ENCODE data around the gene HNRNPR.

HNRNPR gene

GRCh38 chr1:23387494-23387893 lies 43.4 kb upstream of the HNRNPR start:
- TF ChIP-seq LEF1 (IDR thresholded peaks at IDR 0.05; ENCODE audit: borderline replicate concordance) = no peak
- TF ChIP-seq HDGF (IDR thresholded peaks at IDR 0.05; ENCODE audit: borderline replicate concordance) = no peak
- no peak for TF ChIP-seq FOXK2 (IDR thresholded peaks at IDR 0.05)
- TF ChIP-seq ZNF384 (IDR thresholded peaks at IDR 0.05) = no peak
- TF ChIP-seq FOXA1 (IDR thresholded peaks at IDR 0.05) = no peak
- TF ChIP-seq SP1 (IDR thresholded peaks at IDR 0.05) = no peak
- no peak for TF ChIP-seq NFRKB (IDR thresholded peaks at IDR 0.05)
- no peak for TF ChIP-seq BHLHE40 (IDR thresholded peaks at IDR 0.05; ENCODE audit: borderline replicate concordance)
- TF ChIP-seq ARNT (IDR thresholded peaks at IDR 0.05) = no peak
- no peak for TF ChIP-seq CTBP1 (IDR thresholded peaks at IDR 0.05; ENCODE audit: borderline replicate concordance)
- no peak for TF ChIP-seq FOXM1 (IDR thresholded peaks at IDR 0.05; ENCODE audit: borderline replicate concordance)
- POLR2A ChIA-PET = no interaction called here
- DNase-seq (ENCODE audit: extremely low spot score) = no peak
- CTCF ChIA-PET = no interaction called here

GRCh38 chr1:23385119-23385621 lies 41.1 kb upstream of the HNRNPR start:
- TF ChIP-seq FOXA1 (IDR thresholded peaks at IDR 0.05) (no peak), TARDBP (IDR thresholded peaks at IDR 0.05) (no peak), BHLHE40 (IDR thresholded peaks at IDR 0.05; ENCODE audit: borderline replicate concordance) (no peak), PKNOX1 (IDR thresholded peaks at IDR 0.05) (no peak), CTBP1 (IDR thresholded peaks at IDR 0.05; ENCODE audit: borderline replicate concordance) (no peak), ELF4 (IDR thresholded peaks at IDR 0.05) (no peak), ZNF384 (IDR thresholded peaks at IDR 0.05) (no peak), SP1 (IDR thresholded peaks at IDR 0.05) (no peak), SUZ12 (IDR thresholded peaks at IDR 0.05) (no peak), FOXM1 (IDR thresholded peaks at IDR 0.05; ENCODE audit: borderline replicate concordance) (no peak), NFRKB (IDR thresholded peaks at IDR 0.05) (no peak), FOXK2 (IDR thresholded peaks at IDR 0.05) (no peak), L3MBTL2 (conservative IDR thresholded peaks at IDR 0.05) (no peak), HDGF (IDR thresholded peaks at IDR 0.05; ENCODE audit: borderline replicate concordance) (no peak), ARNT (IDR thresholded peaks at IDR 0.05) (no peak), LEF1 (IDR thresholded peaks at IDR 0.05; ENCODE audit: borderline replicate concordance) (no peak)
- CTCF ChIA-PET = interaction anchor here (1.0 kb wide), 1 partner anchor 19 kb away, joined by 5 read pairs; no protein-coding TSS in a partner anchor
- no peak for DNase-seq (ENCODE audit: extremely low spot score)
- POLR2A ChIA-PET = no interaction called here

GRCh38 chr1:23384312-23385058 lies 40.4 kb upstream of the HNRNPR start:
- ChIA-PET CTCF (interaction anchor here (1.0 kb wide), 1 partner anchor 19 kb away, joined by 5 read pairs; no protein-coding TSS in a partner anchor), POLR2A (no interaction called here)
- TF ChIP-seq FOXM1 (IDR thresholded peaks at IDR 0.05; ENCODE audit: borderline replicate concordance) (no peak), ZNF384 (IDR thresholded peaks at IDR 0.05) (no peak), FOXK2 (IDR thresholded peaks at IDR 0.05) (no peak), SUZ12 (IDR thresholded peaks at IDR 0.05) (no peak), HDGF (IDR thresholded peaks at IDR 0.05; ENCODE audit: borderline replicate concordance) (no peak), LEF1 (IDR thresholded peaks at IDR 0.05; ENCODE audit: borderline replicate concordance) (no peak), L3MBTL2 (conservative IDR thresholded peaks at IDR 0.05) (no peak), ELF4 (IDR thresholded peaks at IDR 0.05) (no peak), ARNT (IDR thresholded peaks at IDR 0.05) (no peak), PKNOX1 (IDR thresholded peaks at IDR 0.05) (no peak), TARDBP (IDR thresholded peaks at IDR 0.05) (no peak), NFRKB (IDR thresholded peaks at IDR 0.05) (no peak), CTBP1 (IDR thresholded peaks at IDR 0.05; ENCODE audit: borderline replicate concordance) (no peak), SP1 (IDR thresholded peaks at IDR 0.05) (no peak), BHLHE40 (IDR thresholded peaks at IDR 0.05; ENCODE audit: borderline replicate concordance) (no peak), FOXA1 (IDR thresholded peaks at IDR 0.05) (no peak)
- DNase-seq (ENCODE audit: extremely low spot score) = no peak

- no peak for TF ChIP-seq TARDBP (IDR thresholded peaks at IDR 0.05)
- TF ChIP-seq L3MBTL2 (conservative IDR thresholded peaks at IDR 0.05) = no peak
- no peak for DNase-seq (ENCODE audit: extremely low spot score)
- ChIA-PET CTCF (no interaction called here), POLR2A (no interaction called here)
Observed at GRCh38 chr1:23383577-23384311, 39.7 kb upstream of the HNRNPR start.

GRCh38 chr1:23381233-23381885 lies 37.3 kb upstream of the HNRNPR start:
- ChIA-PET POLR2A (interaction anchor here (1.3 to 1.9 kb wide), 3 partner anchors 13 to 37 kb away, joined by 3 to 12 read pairs (median 3); partner anchors contain the start of genes HNRNPR and ZNF436), CTCF (interaction anchor here (0.6 kb wide), 1 partner anchor 293 kb away, joined by 10 read pairs; no protein-coding TSS in a partner anchor)
- TF ChIP-seq NFRKB (IDR thresholded peaks at IDR 0.05) = no peak
- no peak for TF ChIP-seq ARNT (IDR thresholded peaks at IDR 0.05)
- no peak for TF ChIP-seq SUZ12 (IDR thresholded peaks at IDR 0.05)
- TF ChIP-seq CTBP1 (IDR thresholded peaks at IDR 0.05; ENCODE audit: borderline replicate concordance) = no peak
- no peak for TF ChIP-seq FOXK2 (IDR thresholded peaks at IDR 0.05)
- TF ChIP-seq FOXA1 (IDR thresholded peaks at IDR 0.05) = no peak
- TF ChIP-seq PKNOX1 (IDR thresholded peaks at IDR 0.05) = no peak
- no peak for TF ChIP-seq HDGF (IDR thresholded peaks at IDR 0.05; ENCODE audit: borderline replicate concordance)
- TF ChIP-seq BHLHE40 (IDR thresholded peaks at IDR 0.05; ENCODE audit: borderline replicate concordance) = no peak
- TF ChIP-seq SP1 (IDR thresholded peaks at IDR 0.05) = no peak
- no peak for TF ChIP-seq L3MBTL2 (conservative IDR thresholded peaks at IDR 0.05)
- no peak for TF ChIP-seq FOXM1 (IDR thresholded peaks at IDR 0.05; ENCODE audit: borderline replicate concordance)
- no peak for TF ChIP-seq TARDBP (IDR thresholded peaks at IDR 0.05)
- no peak for TF ChIP-seq LEF1 (IDR thresholded peaks at IDR 0.05; ENCODE audit: borderline replicate concordance)
- TF ChIP-seq ELF4 (IDR thresholded peaks at IDR 0.05) = no peak
- no peak for TF ChIP-seq ZNF384 (IDR thresholded peaks at IDR 0.05)
- no peak for DNase-seq (ENCODE audit: extremely low spot score)

Data from HEK293T (cell line).